Measurements from ENCODE around the gene NCAPD3. TPM values are rescaled to one million over a fixed set of nuclear protein-coding genes. Genes with fewer than 3 reads are reported as not detected.

The NCAPD3 gene
- total RNA-seq, 1 donor from 2014 or later, result 17.0 TPM

- Mint-ChIP-seq H3K36me3 (ENCODE audit: low read depth) (peaks cover 31% of the 10 kb centered on the region), H3K27ac (ENCODE audit: unreplicated experiment) (no peak overlapping the region), H3K9me3 (ENCODE audit: low read depth) (no peaks in the 10 kb centered on the region), H3K27me3 (ENCODE audit: low read depth) (no peaks in the 10 kb centered on the region), H3K4me3 (ENCODE audit: unreplicated experiment) (no peak overlapping the region), H3K4me1 (ENCODE audit: low read depth) (no peaks in the 10 kb centered on the region)
- TF ChIP-seq, protein P1, sequence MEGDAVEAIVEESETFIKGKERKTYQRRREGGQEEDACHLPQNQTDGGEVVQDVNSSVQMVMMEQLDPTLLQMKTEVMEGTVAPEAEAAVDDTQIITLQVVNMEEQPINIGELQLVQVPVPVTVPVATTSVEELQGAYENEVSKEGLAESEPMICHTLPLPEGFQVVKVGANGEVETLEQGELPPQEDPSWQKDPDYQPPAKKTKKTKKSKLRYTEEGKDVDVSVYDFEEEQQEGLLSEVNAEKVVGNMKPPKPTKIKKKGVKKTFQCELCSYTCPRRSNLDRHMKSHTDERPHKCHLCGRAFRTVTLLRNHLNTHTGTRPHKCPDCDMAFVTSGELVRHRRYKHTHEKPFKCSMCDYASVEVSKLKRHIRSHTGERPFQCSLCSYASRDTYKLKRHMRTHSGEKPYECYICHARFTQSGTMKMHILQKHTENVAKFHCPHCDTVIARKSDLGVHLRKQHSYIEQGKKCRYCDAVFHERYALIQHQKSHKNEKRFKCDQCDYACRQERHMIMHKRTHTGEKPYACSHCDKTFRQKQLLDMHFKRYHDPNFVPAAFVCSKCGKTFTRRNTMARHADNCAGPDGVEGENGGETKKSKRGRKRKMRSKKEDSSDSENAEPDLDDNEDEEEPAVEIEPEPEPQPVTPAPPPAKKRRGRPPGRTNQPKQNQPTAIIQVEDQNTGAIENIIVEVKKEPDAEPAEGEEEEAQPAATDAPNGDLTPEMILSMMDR (IDR thresholded peaks at IDR 0.05), result no peak
- no peak for DNase-seq (ENCODE audit: low spot score)
These were observed 51.8 kb downstream of the NCAPD3 start for GRCh38 chr11:134171951-134172350.

- H3K27ac Mint-ChIP-seq (ENCODE audit: unreplicated experiment), result no peak overlapping the region
- no peaks in the 10 kb centered on the region for H3K27me3 Mint-ChIP-seq (ENCODE audit: low read depth)
- H3K4me1 Mint-ChIP-seq (ENCODE audit: low read depth), result no peaks in the 10 kb centered on the region
- TF ChIP-seq, protein P1 (IDR thresholded peaks at IDR 0.05), result no peak
- H3K9me3 Mint-ChIP-seq (ENCODE audit: low read depth), result no peaks in the 10 kb centered on the region
- DNase-seq (ENCODE audit: low spot score), result no peak
- H3K36me3 Mint-ChIP-seq (ENCODE audit: low read depth), result peaks cover 24% of the 10 kb centered on the region
- no peak overlapping the region for H3K4me3 Mint-ChIP-seq (ENCODE audit: unreplicated experiment)
These were observed 52.9 kb downstream of the NCAPD3 start for GRCh38 chr11:134170919-134171281.

DNA sequence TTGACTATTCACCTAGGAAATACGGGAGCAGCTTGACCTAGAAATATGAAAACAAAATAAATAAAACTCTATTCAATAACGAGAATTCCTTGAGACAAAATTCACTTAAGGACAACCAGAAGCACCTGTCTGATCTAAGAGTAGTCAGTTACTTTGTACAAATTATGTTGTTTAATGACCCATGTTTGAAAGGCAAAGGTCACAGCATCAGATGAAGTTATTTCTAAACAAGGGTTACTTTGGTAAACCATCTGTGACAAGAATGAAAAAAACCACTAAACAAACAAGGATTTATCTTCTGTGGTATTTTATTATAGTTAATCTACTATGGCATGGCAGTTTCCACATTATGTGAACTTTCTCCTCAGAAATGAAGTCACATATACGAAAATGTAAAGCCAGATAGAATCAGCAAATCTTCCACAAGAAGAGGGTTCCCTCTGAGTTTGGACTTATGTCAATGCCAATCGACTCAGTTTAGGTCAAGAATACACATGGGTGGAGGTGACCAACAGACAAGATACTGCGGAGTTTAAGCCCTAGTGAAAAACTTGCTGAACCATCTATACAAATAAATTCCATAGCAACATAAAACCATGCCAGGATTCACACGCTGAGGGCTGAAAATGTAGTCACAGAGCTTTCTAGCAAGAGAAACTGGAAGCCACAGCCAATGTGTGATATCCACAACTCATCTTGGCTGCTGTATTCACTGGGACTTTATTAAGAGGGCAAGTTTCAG, 53.4 kb downstream of the NCAPD3 start:
- Mint-ChIP-seq H3K9me3 (ENCODE audit: low read depth) (no peaks in the 10 kb centered on the region), H3K4me3 (ENCODE audit: unreplicated experiment) (no peak overlapping the region), H3K36me3 (ENCODE audit: low read depth) (peaks cover 25% of the 10 kb centered on the region), H3K27me3 (ENCODE audit: low read depth) (no peaks in the 10 kb centered on the region), H3K4me1 (ENCODE audit: low read depth) (no peaks in the 10 kb centered on the region), H3K27ac (ENCODE audit: unreplicated experiment) (no peak overlapping the region)
- no peak for DNase-seq (ENCODE audit: low spot score)
- TF ChIP-seq, protein P1 (IDR thresholded peaks at IDR 0.05), result no peak

GRCh38 chr11:134164490-134165370, 59.0 kb downstream of the NCAPD3 start:
- no peak for DNase-seq (ENCODE audit: low spot score)
- Mint-ChIP-seq H3K4me3 (ENCODE audit: unreplicated experiment) (no peak overlapping the region), H3K36me3 (ENCODE audit: low read depth) (peaks cover 39% of the 10 kb centered on the region), H3K27ac (ENCODE audit: unreplicated experiment) (no peak overlapping the region), H3K9me3 (ENCODE audit: low read depth) (no peaks in the 10 kb centered on the region), H3K27me3 (ENCODE audit: low read depth) (no peaks in the 10 kb centered on the region), H3K4me1 (ENCODE audit: low read depth) (no peaks in the 10 kb centered on the region)
- TF ChIP-seq, protein P1 (IDR thresholded peaks at IDR 0.05), result no peak

GRCh38 chr11:134159652-134160051, 64.1 kb downstream of the NCAPD3 start:
- Mint-ChIP-seq H3K36me3 (ENCODE audit: low read depth) (peaks cover 37% of the 10 kb centered on the region), H3K27me3 (ENCODE audit: low read depth) (no peaks in the 10 kb centered on the region), H3K4me1 (ENCODE audit: low read depth) (no peaks in the 10 kb centered on the region), H3K27ac (ENCODE audit: unreplicated experiment) (no peak overlapping the region), H3K4me3 (ENCODE audit: unreplicated experiment) (no peak overlapping the region), H3K9me3 (ENCODE audit: low read depth) (no peaks in the 10 kb centered on the region)
- no peak for DNase-seq (ENCODE audit: low spot score)
- TF ChIP-seq, protein P1 (IDR thresholded peaks at IDR 0.05), result no peak
